Activated CD8-positive, alpha-beta memory T cell treated with anti-CD3 and anti-CD28 coated beads for 1 hour (primary cell): ENCODE measurements around the gene CDC25B.

Source experiments
- DNase-seq, 2 donors: peaks; one replicate each; pipeline ENCODE4 v3.0.0-alpha.2; 2020; ENCODE audit warnings: low read depth in 1 of 2; ENCODE audit errors: extremely low read depth in 1 of 2

The CDC25B gene

GRCh38 chr20:3763671-3764601, 32.2 kb upstream of the CDC25B start:
- DNase-seq, result no peak

GRCh38 chr20:3764659-3765058, 31.5 kb upstream of the CDC25B start:
- DNase-seq, result no peak

GRCh38 chr20:3765171-3765882, 30.8 kb upstream of the CDC25B start:
- no peak for DNase-seq

- DNase-seq, result no peak
These were observed 29.5 kb upstream of the CDC25B start for GRCh38 chr20:3766422-3767109.

- no peak for DNase-seq
These were observed 29.0 kb upstream of the CDC25B start for GRCh38 chr20:3767110-3767426.

DNA sequence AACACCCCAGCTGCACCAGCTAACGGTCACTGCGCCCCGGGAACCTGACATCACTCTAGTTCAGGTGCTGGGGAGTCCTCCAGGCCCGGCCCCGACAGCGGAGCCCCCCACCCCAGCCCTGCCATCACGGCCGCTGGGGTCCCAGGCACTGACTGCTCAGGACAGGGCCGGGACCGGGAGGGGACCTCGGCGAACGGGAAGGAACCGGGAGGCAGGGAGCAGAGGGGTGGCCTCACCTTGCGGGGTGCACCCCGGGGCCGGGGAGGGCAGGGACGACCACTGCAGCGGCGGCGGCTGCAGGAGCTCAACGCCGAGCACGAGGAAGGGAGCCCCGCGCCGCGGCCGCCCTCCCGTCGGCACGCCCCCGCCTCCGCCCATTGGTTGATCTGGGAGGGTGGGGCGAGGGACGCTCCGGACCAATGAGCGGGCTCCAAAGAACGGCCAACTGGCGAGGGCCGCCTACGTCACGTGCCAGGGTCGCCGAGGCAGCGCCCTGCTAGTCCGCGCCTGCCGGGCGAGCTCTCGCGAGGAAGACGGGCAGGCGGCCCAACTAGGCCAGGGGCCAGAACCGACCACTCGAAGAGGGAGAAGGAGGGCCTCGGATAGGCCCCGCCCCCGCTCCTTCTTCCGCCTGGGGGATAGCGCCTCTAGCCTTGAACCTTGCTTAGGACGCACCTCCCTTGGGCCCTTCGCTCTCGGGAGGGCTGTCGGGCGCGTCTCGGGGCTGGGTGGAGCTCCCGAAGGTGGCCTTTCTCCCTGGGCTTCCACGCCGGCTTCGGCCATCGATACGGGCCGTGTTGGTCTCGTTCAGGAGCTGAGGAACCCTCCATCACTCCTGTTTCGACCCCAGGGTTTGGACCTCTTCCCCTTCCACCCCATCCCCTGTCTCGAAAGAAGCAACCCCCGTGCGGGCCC, 28.4 kb upstream of the CDC25B start, which contains the start of gene ADISSP:
Gene ADISSP, minus strand, starts transcription at position 327 of the 915 bp plus-strand sequence. CDS start 7,653 bp downstream, outside the sequence.
- peak; percentile 88 to 95 for DNase-seq

DNA sequence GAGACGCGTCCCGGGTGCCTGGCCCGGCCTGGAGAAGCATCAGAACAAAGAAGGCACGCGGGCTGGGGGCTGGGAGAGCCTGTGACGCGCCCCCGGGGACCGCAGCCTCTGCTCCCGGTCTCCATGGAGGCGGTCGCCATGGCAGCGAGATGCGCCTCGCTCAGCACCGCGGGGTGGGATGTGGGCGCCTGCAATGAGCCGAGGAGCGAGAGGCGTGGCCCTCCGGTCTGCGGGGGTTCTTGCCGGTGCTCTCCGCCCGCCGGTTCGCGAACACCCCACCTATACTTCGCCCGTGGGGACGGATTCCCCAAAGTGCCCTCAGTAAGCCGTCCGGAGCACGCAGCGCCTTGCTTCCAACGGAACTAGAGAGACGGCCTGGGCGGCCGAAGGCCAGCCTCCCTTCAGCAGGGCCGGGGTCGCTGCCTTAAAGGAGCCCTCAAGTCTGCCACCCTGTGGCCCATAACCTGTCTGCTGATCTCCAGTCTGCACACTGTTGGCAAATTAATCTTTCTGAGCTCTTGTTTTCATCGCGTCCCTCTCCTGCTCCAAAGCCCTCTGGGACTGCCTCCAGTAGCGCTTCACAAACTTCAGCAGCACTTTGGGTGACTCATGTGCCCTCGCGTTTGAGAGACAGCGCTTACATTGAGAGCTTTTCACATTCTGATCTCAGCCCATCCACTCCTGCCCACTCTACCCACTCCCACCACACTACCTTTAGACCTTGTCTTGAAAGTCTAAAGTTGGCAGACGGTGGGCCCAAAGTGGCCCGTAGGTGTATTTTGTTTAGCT, 27.6 kb upstream of the CDC25B start:
- peak; percentile 64 to 74 for DNase-seq

DNA sequence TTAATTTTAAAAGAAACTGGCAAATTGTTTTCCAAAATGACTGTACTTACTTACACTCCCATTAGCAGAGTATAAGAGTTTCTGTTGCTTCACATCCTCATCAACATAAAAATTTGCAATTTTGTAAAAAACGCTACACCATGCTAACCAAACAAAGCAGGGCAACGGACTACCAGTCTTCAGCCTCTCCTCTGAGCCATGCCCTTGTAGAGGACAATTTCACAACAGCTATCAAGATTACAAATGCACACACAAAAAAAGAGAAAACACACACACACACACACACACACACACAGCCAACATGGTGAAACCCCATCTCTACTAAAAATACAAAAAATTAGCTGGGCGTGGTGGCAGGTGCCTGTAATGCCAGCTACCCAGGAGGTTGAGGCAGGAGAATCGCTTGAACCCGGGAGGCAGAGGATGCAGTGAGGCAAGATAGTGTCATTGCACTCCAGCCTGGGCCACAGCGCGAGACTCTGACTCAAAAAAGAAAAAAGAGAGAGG, 24.5 kb upstream of the CDC25B start:
- DNase-seq, result no peak

GRCh38 chr20:3775457-3776108, 20.5 kb upstream of the CDC25B start:
- no peak for DNase-seq

GRCh38 chr20:3777381-3777715, 18.8 kb upstream of the CDC25B start:
- no peak for DNase-seq

DNA sequence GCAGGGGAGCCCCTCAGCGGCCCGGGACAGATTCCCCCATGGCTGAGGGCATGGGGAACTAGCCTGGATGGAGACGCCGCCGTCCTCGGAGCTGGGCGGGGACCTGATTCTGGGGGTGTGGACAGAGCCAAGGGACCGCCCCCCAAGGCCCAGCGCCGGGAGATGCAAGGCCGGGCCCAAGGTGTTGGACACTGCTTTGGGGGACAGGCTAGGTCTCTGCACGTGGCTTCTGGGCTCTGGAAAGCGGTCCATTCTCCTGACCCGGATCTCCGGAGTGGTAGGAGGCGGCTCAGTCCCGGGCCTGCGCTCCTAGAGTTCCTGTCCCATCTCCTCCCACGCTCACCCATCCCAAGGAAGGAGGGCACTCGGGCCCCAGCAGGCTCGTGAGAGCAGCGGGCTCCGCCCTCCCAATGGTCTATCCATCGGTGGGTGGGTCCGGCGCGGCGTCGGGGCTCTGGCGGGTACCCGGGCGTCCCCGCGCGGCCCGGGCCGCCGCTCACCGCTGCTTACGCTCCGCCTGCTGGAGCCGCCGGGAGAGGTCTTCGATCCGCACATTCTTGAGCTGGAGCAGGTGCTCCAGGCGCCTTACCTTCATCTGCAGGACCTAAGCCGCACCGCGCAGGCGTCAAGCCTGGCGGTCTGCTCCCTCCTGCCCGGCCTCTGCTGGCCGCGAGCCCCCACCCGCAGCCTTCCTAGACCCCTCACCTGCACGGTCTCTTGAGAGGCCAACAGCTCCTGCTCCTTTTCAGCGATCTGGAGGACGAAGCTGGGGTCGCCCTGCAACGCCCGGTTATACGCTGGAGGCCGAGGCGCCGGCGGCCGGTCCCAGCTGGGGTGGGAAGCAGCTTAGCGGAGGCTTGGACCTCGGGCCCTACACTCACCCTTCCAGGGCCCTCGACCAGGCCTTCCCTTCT, 18.1 kb upstream of the CDC25B start:
- DNase-seq, result peak in 1 of 2 donors; percentile 19

DNA sequence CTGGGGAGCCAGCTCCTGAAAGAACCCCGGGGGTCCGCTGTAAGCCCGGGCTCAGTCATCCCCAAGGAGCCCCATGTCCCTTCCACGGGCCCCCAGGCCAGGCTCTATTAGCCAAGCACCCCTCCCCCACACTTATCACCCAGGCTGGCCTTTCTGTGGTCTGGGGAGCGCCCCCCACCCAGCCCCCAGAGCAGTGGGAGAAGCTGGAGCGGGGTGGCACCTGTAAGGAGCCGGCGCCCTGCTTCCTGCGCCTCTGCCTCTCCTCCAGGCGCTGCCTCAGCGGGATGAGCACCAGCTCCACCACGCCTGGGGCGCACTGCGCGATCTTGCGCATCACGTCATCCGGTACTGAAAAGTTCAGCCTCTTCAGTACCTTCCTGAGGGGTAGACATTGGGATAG, 17.1 kb upstream of the CDC25B start:
- DNase-seq, result no peak

- no peak for DNase-seq
These were observed 14.8 kb upstream of the CDC25B start, which contains the start of gene SPEF1 for GRCh38 chr20:3781153-3781910. Gene SPEF1 (minus strand): TSS chr20:3781448. CDS start chr20:3781287, 161 bp downstream.

- DNase-seq, result no peak
These were observed 13.5 kb upstream of the CDC25B start for GRCh38 chr20:3782597-3782996.

DNA sequence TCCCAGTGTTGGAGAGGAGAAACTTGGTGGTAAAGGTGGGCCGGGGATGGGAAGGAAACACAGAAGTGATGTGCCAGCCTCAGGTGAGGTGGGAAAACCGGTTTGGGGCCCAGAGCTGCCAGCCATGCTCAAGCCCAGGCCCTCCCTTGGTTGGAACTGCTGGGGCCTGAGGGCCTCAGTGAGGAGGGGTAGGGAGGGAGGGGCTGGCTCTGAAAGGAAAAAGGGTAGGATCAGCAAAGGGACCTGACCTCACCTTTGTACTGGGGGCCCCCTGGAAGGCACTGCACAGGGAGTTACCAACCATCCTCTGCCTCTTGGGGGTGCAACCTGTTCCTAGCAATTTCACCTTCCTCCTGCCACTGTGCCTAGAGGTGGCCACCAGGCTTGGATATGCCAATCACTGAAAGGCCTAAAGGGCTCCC, 13.0 kb upstream of the CDC25B start:
- no peak for DNase-seq

DNA sequence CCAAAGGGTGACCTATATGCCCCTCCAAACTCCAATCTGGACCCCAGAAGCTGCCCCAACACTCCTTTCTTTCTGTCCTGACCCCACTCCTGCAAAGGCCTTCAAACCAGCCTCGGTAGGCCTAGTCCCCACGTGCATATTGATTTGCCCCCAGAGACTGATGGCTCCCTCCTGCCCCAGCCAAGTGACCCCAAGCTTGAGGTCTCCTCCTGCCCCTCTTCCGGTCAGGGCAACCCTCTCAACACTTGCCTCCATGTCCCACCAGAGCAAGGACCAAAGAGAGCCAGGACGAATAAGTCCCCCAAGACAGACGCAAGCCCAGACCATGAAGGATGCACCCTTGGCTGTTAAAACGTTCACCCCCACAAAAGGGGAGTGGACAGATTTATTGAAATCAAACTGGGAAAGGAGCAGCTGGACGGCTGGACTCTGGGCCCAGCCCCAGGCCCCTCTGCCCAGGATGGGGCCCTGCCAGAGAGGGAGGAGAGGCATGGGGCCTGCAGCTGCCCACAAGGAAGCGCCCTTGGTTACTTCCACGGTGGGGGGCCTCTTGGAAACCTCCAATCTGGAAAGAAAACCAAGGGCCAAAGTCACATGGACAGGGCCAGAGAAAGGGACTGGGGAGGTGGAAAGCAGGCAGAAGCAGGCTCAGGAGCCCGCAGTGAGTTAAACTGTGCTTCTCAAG, 12.5 kb upstream of the CDC25B start:
- no peak for DNase-seq
